ENCODE data around the gene ALG3.

DNA sequence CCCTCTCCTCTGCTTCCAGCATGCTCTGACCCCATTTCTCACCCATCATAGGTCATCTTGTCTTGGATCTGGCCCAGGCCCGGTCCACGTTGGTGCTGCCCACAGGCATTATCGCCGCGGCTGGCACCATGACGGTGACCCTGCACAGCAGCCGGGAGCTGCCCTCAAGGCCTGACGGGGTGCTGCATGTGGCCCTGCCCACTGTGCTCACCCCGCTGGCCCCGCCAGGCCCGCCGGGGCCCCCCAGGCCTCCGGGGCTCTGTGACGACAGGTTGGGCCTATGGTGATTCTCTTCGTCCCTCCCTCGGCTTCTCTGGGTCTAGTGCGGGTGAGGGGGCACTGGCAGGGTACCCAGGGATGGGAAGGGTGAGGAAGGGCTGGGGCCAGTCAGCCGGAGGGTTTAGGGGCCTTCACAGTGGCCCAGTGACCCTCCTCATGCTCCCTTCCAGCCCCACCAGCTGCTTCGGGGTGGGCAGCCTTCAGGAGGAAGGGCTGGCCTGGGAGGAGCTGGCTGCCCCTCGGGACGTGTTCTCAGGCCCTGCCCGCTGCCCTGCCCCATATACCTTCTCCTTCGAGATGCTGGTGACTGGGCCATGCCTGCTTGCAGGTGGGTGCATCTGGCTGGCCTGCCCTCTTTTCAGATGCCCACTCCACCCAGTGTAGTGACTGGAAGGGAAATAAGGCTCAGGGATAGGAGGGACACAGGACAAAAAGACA lies 15.5 kb downstream of the ALG3 start:
- no peak for TF ChIP-seq CTCF (conservative IDR thresholded peaks at IDR 0.05)
- TF ChIP-seq ZFX (IDR thresholded peaks at IDR 0.05), result no peak

All from C4-2B (cell line).